Body of pancreas (tissue), 4 donors: ENCODE results near the gene PCDHGA5.

Experiments
- CTCF ChIP-seq, 7 experiments: fragments of 450-650 bp in 4 of 7; fragments of 200-600 bp in 3 of 7; sonication (generic) in 3 of 7; IDR thresholded peaks; one replicate each; pipeline ENCODE4 v1.5.1; 2016 to 2019; ENCODE audit warnings: antibody characterized with exemption in 7 of 7
- POLR2A ChIP-seq, 3 donors: fragments of 450-650 bp; IDR thresholded peaks; one replicate each; pipeline ENCODE4 v1.6.1; 2016; ENCODE audit warnings: antibody characterized with exemption in 3 of 3, mild to moderate bottlenecking in 2 of 3

GRCh38 chr5:141360685-141361084, 3.3 kb upstream of the PCDHGA5 start:
- TF ChIP-seq CTCF (IDR thresholded peaks at IDR 0.05) (no peak), POLR2A (IDR thresholded peaks at IDR 0.05) (no peak)
